ENCODE data around the gene MYO3B. TPM values are rescaled to one million over a fixed set of nuclear protein-coding genes. Genes with fewer than 3 reads are reported as not detected.

Gene MYO3B
- total and polyA plus RNA-seq, 2 of the 8 experiments (the other 6 are each of a cell fraction or from before 2014, with no cell fraction given), result 0.17 to 0.19 TPM

- TF ChIP-seq RAD21 (IDR thresholded peaks at IDR 0.05 in 1 of 2, conservative IDR thresholded peaks at IDR 0.05 in 1 of 2; ENCODE audit: low read depth in 2 of 2, low read length in 2 of 2) (no peak), EZH2 (IDR thresholded peaks at IDR 0.05; ENCODE audit: low read depth, low read length, severe bottlenecking) (no peak), SIN3A (conservative IDR thresholded peaks at IDR 0.05 in 1 of 2, IDR thresholded peaks at IDR 0.05 in 1 of 2; ENCODE audit: low read depth in 1 of 2, low read length in 2 of 2) (no peak), EGR1 (IDR thresholded peaks at IDR 0.05; ENCODE audit: borderline replicate concordance, low read depth, low read length) (no peak), JUND (IDR thresholded peaks at IDR 0.05; ENCODE audit: low read length) (no peak)
These were observed 307.5 kb downstream of the MYO3B start (continued) for GRCh38 chr2:170485254-170486026.
